ENCODE results near the gene NTM.

NTM gene

DNA sequence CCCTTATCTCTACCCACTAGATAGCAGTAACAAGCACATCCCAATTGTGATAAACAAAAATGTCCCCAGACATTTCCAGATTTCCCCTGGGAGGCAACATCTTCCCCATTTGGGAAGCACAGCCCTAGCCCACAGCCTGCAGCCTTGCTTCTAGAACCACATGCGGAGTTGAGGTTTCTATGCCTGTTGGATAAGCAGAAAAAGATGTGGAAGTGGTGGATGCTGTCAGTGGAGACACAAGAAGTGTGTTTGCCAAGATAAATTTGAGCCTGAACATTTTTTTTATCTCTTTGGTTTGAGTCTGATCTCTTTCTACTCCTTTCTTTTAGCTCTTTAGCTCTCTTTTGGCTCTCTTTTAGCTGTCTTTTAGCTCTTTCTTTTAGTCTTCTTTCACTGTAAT, 884.5 kb downstream of the NTM start:
- DNase-seq = no peak

DNA sequence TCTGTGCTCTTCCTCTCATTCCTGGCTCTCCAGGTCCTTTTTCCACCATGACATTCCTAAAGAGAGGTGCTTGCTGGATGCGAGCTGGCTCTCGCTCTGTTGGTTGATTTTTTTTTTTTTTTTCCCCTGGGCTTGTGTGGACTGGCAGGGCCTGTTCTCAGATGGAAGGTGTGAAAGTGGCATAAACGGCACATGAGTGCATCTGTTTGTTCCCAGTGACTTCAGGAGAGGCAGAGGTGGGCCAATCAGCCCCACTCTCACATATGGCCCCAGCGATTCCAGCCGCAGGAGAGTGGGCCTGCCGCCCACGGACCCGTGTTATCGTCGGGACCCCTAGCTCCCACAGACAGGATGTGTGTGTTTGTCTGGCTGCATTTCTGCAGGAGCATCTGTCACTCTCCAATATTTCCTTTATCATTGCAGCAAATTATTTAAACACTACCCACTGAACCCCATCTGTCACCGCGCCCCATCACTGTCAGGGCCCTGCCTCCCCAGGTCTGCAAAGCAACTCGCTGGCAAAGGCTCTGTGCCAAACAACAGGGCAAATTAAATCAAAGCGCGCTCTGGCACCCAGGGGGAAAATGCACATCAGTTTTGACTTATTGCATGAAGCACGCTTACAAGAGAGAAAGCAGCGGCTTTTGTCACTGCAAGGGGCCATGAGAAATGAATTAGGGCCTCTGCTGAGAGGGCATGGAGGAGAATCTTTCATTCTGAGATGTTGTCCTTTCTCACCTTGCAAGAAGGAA, 886.3 kb downstream of the NTM start:
- no peak for DNase-seq

DNA sequence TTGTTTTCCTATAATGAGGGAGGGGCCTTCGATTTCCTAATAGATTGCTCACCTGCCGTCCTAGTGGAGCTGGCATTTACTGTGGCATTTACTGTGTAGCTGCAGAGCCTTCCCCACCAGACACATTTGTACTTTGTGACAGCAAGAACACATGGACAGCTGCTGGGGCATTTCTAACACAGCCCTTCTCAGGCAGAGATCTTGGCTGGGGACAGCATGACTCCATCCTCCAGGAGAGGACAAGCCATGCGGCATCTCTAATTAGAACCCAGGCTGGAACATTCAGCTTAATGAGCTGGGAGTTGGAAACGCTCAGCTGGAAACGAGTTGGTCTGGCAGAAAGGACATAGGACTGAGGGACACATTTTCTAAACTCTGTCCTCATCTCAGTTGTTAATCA, 887.5 kb downstream of the NTM start:
- DNase-seq = no peak

DNA sequence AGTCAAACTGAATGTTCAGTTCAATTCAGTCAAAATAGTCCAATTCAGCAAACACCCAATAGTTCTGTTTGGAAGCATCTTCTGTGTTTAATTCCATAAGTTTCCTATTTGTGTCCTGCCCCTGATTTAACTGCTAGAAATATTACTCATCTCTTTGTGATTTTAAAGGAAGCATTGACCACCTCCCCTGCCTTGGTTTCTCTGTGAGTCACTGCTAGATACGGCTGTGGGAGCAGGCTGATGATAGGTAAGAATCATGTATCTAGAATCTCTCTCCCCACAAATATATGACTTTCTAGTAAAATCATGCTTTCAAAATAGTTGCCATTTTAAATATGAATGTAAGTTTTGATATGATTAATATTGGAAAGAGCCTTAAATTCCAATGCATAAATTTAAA, 888.5 kb downstream of the NTM start:
- no peak for DNase-seq

DNA sequence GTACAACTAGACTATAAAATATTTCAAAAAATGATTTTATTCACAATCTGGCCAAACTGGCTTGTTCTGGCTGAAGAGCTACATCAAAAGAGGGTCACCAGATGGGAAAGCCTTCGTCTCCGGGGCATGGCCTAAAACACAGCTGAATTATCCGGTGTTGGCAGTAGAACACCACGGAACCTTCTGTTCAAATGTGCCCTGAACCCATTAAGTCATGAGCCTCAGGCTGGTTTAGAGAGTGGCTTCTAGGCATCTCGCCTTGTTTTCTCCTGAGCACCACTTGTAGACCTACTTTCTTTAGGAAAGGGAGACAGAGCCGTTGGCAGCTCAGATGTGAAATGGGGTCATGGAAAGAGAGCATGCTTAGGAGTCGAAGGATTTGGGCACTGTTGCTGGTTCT, 890.2 kb downstream of the NTM start:
- DNase-seq = no peak

DNA sequence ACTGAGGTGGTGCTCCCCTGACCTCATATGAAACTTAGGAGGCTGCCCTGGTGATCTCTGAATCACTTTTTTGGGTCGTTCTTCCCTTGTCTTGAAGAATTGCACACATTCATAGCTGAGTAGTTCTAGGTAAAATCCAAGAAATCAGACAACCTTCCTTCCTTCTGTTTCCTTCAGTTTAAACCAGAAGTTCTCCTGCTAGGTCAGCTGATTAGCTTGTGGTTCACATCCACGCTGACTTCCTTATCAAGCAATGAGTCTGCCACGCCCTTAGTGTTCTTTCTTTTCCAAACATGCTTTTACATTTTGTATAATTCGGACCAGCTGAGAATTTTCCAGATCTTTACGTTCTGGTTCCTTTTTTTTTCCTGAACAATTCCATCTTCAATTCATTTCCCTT, 892.8 kb downstream of the NTM start:
- DNase-seq = no peak

DNA sequence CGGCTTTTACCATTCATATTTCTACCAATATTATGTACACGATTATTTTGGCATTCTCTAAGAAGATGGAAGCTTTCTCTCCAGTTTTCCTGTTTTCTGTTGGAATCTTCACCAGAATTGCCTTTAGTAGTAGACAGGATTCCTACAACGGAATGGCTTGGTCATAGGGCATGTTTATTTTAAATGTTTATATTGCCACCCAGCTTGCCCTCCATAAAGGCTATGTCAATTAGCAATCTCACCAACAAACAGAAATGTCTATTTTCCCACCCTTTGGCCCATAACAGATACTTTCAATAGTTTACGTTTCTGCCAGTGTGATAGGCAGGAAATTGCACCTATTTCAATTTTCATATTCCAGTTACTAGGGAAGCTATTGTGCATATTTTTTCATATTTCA, 893.5 kb downstream of the NTM start:
- no peak for DNase-seq

DNA sequence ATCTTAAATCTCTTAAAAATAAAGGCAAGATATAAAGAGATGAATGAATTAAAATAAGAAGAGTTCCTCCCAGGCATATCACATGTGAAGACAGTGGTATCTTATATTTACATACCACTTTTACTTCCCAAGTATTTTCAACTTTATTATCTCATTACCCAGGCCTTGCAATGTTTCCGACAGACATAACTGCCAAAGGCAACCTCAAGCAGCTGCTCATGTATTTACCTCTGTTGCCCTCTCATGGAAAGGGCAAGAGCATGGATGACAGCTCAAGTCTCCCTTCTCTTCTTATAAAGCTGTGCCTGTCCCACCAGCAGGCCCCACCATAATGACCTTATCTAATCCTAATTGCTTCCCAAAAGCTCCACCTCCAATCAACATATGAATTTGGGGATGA, 894.2 kb downstream of the NTM start:
- no peak for DNase-seq

DNA sequence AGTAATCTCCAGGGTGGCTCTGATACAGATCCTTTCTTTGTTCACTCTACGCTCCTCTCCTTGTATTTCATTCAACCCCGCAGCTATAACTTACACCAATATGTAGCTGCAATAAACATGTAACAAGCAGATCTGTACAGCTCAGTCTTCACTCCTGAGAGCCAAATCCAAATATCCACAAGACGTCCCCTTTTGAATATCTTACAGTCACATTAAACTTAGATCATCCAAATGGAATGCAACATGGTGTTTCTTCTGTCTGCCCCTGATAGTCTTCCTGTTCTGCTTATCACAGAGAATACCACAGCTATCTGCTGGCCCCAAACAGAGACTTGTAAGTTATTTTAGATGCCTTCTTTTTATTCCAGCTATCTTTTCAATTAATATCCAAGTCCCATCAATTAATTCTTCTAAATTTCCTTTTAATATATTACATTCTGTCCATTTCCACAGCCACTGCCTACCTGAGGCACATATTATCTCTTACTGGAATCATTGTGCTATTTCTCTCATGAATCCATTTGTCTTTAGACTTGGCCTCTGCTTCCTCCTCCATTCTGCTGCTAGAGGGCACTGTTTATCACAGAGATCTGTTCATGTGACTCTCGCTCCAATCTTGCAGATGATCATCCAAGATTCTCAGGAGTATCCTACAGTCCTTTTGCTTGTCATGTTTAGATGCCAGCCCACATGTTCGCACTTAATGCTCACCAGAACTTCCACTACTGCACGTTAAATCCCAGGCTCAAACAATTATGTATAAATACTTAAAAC, 908.6 kb downstream of the NTM start:
- DNase-seq = no peak

DNA sequence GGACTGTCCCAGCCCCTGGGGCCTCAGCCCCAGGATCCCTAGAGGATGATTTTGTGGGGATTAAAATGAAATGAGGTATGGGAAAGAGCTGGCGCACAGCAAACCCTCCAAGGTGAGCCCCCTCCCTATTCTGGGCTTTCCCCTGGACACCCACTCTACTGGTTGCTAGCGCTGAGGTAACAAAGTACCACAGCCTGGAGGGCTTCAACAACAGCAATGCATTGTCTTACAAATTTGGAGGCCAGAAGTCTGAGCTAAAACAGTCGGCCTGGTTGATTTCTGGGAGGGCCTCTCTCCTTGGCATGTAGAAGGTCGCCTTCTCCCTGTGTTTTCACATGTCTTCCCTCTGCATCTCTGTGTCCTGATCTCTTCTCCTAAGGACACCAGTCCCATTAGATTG, 913.6 kb downstream of the NTM start:
- DNase-seq = no peak

DNA sequence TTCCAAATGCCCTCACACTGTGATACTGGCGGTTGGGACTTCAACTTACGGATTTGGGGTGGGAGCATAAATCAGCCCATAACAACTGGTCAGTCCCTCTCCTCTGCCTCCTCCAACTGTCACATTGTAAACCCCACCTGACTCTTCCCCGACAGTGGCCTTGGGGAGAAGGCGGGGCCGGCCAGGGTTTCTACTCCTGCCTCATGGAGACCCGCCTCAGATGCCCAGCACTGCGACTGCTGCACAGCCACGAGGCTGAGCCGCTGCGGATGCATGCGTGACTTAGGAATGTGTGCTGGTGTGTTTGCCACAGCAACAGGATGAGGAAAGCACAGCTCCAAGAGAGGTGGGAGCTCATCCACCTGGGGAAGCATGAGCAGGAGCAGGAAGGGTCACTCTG, 914.2 kb downstream of the NTM start:
- DNase-seq = no peak

DNA sequence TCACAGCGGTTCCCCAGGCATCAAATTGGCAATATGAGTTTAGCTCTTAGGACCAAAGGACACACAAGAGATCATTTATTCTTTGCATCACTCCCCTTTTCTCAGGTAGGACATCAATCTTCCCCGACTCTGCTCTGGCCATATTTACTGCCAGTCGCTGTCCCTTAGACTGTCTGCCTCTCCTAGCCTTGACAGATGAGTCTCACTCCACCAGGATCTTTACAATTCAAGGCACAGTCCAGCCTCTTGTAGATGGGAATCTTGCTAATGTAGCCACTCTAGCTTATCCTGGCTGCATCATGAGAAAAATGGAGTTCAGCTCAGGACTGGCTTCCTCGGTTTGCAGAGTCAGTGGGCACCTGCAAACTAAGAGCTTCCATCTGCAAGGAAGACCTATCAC, 915.2 kb downstream of the NTM start:
- no peak for DNase-seq

DNA sequence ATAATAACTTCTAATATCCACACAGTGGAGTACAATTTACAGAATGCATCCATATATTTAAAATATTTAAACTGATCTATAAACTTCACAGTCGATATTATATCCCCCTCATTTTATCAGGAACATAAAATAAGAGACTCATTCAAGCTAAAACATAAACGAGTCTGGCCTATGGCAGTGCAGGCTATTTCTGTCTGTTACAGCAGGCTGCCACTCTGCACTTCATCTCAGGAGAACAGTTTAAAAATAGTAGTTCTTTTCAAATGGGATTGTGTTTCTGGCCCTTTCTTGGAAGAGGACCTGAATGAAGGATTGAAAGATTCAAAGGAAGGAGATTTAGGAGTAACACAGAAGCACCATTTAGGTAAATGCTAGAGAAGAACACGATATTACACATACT, 915.7 kb downstream of the NTM start:
- DNase-seq = no peak

DNA sequence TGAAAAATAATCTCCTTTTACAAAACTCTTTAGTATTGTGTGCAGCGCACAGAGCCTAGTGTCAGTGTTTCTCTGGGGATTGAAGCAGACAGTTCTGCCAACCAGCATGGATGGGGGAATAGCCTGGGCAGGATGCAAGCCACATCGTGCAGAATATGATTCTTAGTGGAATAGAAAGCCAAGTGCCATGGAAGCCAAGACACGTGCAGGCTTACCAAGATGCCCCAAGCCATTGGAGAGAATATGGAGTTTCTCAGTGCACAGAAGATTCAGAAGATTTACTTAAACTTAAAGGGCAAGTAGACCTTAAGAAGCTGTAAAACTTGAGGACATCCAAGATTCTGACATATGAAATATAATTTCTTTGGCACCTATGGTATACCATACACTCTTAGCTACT, 917.6 kb downstream of the NTM start:
- no peak for DNase-seq

DNA sequence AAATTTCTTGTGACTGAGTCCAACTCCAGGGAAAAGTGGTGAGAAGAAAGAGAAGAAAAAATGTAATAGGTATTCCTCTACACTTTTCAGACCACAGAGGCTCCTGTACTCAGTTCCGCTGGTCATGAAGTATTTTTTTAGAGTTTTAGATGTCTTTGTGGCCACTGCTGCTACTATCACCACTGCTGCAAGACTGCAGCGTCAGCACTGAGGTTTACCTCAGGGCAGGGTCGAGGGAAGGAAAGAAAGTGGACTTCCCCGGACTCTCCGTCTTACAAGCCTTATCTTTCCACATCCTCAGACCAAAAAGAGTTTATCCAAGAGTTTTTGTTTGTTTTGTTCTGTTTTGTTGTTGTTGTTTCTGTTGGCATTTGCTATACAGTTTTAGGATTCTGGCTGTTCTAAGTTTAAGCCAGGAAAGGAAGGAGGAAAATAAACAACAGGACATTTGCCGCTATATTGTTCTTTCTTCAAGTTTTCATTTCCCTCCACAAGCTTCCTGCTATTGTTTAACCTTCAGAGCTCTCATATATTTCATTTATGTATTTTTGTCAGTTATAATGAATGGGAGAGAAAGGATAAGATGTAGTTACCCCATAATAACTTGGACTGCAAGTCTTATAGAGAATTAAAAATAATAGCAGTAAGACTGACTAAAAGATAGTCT, 919.3 kb downstream of the NTM start:
- no peak for DNase-seq

DNA sequence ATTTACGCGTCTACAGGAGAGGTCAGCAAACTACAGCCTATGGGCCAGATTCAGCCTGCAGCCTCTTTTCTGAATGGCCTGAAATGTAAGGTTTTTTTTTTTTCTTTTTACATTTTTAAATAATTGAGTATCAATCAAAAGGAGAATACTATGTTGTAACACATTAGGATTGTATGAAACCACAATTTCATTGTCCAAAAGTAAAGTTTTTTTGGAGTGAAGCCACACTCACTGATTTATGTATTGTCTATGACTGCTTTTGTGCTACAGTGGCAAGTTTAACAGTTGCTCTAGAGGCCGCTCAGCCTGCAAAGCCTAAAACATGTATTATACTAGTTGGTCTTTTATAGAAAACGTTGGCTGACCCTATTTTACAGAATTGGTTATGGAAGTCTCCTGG, 923.2 kb downstream of the NTM start:
- no peak for DNase-seq

DNA sequence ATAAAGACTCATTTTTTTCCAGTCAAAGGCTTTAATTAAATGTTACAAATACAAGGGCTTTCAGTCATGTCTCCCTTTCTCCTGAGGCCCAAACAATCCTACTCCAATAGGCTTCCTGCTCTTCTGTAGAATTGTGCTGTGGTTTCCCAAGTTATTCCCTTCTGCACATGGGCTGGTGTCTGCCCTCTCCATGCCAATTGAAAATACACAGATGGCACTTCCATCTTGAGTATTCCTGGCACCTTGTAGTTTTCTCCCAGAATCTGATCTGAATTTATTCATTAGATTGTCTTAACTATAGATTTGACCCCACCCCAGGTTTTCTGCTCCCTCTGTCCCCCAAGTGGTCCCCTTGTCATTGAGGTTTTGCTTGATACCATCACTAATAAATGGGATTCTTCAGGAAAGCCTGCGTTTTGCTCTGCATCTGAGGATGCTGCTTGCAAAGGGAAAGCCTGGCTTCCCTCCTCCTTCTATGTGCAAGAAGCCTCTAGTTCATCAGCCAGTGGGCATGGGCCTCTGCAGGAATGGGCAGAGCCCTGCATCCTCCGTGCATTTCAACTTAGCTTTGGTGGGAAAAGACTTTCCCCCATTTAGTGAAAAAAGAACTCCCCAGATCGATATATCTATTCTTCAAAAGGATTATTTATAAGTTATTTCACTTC, 926.7 kb downstream of the NTM start:
- DNase-seq = no peak

DNA sequence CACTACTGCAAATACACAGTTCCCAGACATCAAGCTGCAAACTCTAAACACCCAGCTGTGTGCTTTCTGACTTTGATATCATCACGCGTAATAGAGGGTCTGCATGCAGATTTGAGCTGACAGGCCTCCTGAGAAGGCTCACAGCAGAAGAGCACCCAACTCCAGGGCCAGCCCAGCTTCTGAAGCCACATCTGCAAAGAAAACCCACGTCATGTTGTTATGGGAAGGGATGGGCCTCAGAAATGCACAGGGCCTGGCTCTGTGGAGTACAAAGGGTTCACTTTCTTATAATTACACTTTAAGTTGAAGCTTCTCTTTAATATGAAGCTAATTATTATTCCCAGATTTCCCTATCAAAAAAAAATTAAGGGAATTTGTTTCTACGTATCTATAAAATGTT, 927.9 kb downstream of the NTM start:
- no peak for DNase-seq

DNA sequence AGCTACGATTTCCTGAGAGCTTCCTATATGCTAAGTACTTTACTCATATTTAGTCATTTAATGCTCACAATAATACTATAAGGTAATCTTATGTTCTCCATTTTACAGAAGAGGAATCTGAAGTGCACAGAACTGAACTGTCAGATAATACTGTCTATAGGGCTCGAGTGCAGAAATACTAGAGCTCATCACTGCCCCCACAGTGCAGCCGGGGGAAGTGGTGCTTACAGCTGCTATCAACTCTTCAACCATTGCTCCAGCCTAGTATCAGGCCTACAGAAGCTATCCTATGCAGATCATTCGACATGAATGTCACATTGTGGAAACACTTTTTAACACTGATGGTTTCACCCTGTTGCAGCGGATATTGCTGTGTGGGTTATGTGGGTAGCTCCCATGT, 929.9 kb downstream of the NTM start:
- DNase-seq = no peak

DNA sequence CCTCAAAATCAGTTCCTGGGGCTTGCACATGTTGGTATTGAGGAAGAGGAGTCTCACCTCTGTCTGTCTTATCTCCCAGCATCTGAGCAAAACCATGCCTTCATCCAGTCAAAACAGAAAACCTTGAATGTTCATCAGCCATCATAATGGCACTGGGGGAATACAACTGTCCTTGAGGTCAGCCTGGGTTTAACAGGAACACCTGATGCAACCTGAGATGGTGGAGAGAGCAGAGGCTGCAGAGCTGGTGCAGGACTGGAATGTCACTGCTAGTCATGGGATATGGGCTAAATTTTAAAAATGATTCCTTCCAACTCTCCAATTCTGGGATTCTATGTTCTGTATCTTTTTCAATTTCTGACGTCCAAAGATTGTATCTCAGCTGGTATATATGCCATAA, 931.0 kb downstream of the NTM start:
- DNase-seq = no peak

DNA sequence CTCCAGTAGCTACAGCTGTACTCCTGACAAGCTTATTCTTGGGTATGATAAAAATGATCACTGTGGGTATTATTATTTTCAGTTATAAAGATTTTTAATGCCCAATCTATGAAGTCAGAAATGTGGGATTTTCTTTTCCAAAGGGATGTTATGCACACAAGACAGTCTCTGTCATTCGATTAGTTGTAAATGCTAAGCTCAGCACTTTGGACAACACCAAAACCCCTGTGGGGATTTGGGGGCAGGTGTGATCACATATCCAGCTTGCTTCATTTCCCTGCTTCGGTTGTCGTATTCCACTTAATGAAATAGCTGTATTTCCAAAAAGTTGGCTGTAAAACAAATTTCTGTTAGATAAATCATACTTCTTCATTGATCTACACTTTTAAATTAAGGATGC, 931.5 kb downstream of the NTM start:
- DNase-seq = no peak

DNA sequence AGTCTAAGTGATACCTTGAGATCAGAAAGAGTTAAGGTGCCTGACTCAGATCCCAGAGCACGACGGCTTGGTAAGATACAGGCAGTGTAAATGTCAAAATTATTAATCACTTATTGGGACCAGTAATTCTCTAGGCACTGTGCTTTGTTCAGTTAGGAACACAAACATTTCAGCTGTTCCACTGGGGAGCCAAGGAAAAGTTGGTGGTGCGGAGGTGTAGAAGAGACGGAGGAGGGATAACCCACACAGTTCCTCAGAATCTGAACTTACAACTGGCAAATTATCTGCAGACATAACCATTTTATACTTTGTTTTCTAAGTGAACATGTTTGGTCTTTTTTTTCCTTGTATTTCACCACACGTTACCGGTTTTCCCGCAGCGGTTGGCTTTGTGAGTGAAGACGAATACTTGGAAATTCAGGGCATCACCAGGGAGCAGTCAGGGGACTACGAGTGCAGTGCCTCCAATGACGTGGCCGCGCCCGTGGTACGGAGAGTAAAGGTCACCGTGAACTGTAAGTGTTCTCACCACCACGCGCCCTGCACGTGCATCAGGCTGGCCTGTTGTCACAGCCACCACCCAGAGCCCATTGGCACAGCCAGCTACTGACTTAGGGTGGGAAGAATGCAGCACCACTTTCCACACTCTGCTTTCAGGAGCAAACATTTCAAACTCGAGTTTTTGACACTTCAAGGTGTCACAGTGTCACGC, 937.0 kb downstream of the NTM start:
- DNase-seq = no peak

All from Kasumi-1 (cell line).